IMR-90 (cell line): ENCODE results near the gene RUSF1. TPM values are rescaled to one million over a fixed set of nuclear protein-coding genes. Genes with fewer than 3 reads are reported as not detected.

Source experiments
- ATAC-seq: fragments of 200-7000 bp; cut with Tn5 transposase; 2 replicates; pipeline ENCODE4 v1.9.1; 2020; ENCODE audit warnings: low read depth, mild to moderate bottlenecking, moderate library complexity
- BruUV-seq: library from RNA; stranded (reverse); fragments of 400-500 nt; replicated peaks from 2 replicates; lab custom pipeline; 2021; lab: Mats Ljungman, UMichigan
- CTCF ChIA-PET: fragments of 300-600 bp; formaldehyde crosslinking; extraction: SDS; loops from one replicate; lab custom pipeline; 2021; ENCODE audit warnings: antibody characterized with exemption; lab: Yijun Ruan, JAX
- POLR2A ChIA-PET: fragments of 300-600 bp; sonication (Branson Sonifier 250); formaldehyde crosslinking; loops from one replicate; lab custom pipeline; 2022; ENCODE audit warnings: antibody characterized with exemption; ENCODE audit not compliant: unreplicated experiment; lab: Charles Lee
- DNase-seq: peaks from one replicate; pipeline ENCODE4 v3.0.0; 2013
- H2AFZ ChIP-seq: replicated peaks from 2 replicates; pipeline ENCODE3; 2013; ENCODE audit warnings: low read length, mild to moderate bottlenecking; ENCODE audit not compliant: poor library complexity
- H2AK5ac ChIP-seq: 2 replicates; pipeline ENCODE4 v1.6.1; 2013; ENCODE audit warnings: low read depth, low read length, inconsistent platforms
- H2AK9ac ChIP-seq: replicated peaks from 2 replicates; pipeline ENCODE3; 2013; ENCODE audit warnings: mild to moderate bottlenecking, low read depth, low read length, moderate library complexity; ENCODE audit not compliant: poor library complexity
- H2BK120ac ChIP-seq: 2 replicates; pipeline ENCODE4 v1.6.1; 2013; ENCODE audit warnings: low read depth, low read length, inconsistent platforms
- H2BK15ac ChIP-seq: 3 replicates; pipeline ENCODE4 v1.6.1; 2013; ENCODE audit warnings: low read depth, low read length, inconsistent platforms
- H2BK20ac ChIP-seq: 2 replicates; pipeline ENCODE4 v1.6.1; 2013; ENCODE audit warnings: low read depth, mild to moderate bottlenecking, inconsistent platforms, low read length, moderate library complexity
- H2BK5ac ChIP-seq: 2 replicates; pipeline ENCODE4 v1.6.1; 2013; ENCODE audit warnings: mild to moderate bottlenecking, low read depth, low read length, inconsistent platforms; ENCODE audit not compliant: poor library complexity, severe bottlenecking
- H3K14ac ChIP-seq: replicated peaks from 2 replicates; pipeline ENCODE4 v1.6.1; 2013; ENCODE audit warnings: low read depth, low read length, inconsistent platforms
- H3K18ac ChIP-seq: 2 replicates; pipeline ENCODE4 v1.6.1; 2013; ENCODE audit warnings: low read depth, low read length, control low read depth
- H3K23ac ChIP-seq: 2 replicates; pipeline ENCODE4 v1.6.1; 2013; ENCODE audit warnings: low read depth, low read length, inconsistent platforms
- H3K27ac ChIP-seq: 2 replicates; pipeline ENCODE4 v1.5.1; 2013; ENCODE audit warnings: mild to moderate bottlenecking, control low read depth, low read length; ENCODE audit not compliant: insufficient read depth
- H3K27me3 ChIP-seq: 2 replicates; pipeline ENCODE4 v1.6.1; 2013; ENCODE audit warnings: low read length; ENCODE audit not compliant: control insufficient read depth, insufficient read depth
- H3K36me3 ChIP-seq: 2 replicates; pipeline ENCODE4 v1.6.1; 2013; ENCODE audit warnings: low read length, mixed read lengths; ENCODE audit not compliant: control insufficient read depth, insufficient read depth
- H3K4ac ChIP-seq: 2 replicates; pipeline ENCODE4 v1.6.1; 2013; ENCODE audit warnings: low read depth, low read length, inconsistent platforms
- H3K4me1 ChIP-seq: 2 replicates; pipeline ENCODE4 v1.6.1; 2013; ENCODE audit warnings: low read length, mixed read lengths; ENCODE audit not compliant: control insufficient read depth, insufficient read depth
- H3K4me2 ChIP-seq: 2 replicates; pipeline ENCODE4 v1.6.1; 2013; ENCODE audit warnings: low read depth, mild to moderate bottlenecking, control low read depth, low read length, moderate library complexity
- H3K4me3 ChIP-seq: 2 replicates; pipeline ENCODE4 v1.5.1; 2013; ENCODE audit warnings: low read depth, mild to moderate bottlenecking, control low read depth, low read length, moderate library complexity; ENCODE audit not compliant: insufficient read depth
- H3K56ac ChIP-seq: 2 replicates; pipeline ENCODE4 v1.6.1; 2013; ENCODE audit warnings: low read length, inconsistent platforms; ENCODE audit not compliant: insufficient read depth; ENCODE audit errors: extremely low read depth
- H3K79me1 ChIP-seq, 2 experiments: 2 replicates each; pipeline ENCODE4 v1.6.1; 2013; ENCODE audit warnings: low read length in 2 of 2, inconsistent platforms in 1 of 2, low read depth in 1 of 2
- H3K9ac ChIP-seq: 2 replicates; pipeline ENCODE4 v1.6.1; 2013; ENCODE audit warnings: low read depth, low read length, control low read depth
- H3K9me1 ChIP-seq: 2 replicates; pipeline ENCODE4 v1.6.1; 2013; ENCODE audit warnings: low read length, inconsistent platforms; ENCODE audit not compliant: insufficient read depth
- H3K9me3 ChIP-seq: 2 replicates; pipeline ENCODE4 v1.6.1; 2013; ENCODE audit warnings: low read length; ENCODE audit not compliant: control insufficient read depth, insufficient read depth
- H4K20me1 ChIP-seq: 2 replicates; pipeline ENCODE4 v1.6.1; 2013; ENCODE audit warnings: low read length, inconsistent platforms; ENCODE audit not compliant: insufficient read depth
- H4K5ac ChIP-seq: 2 replicates; pipeline ENCODE4 v1.6.1; 2013; ENCODE audit warnings: mild to moderate bottlenecking, low read depth, low read length, control low read depth
- H4K8ac ChIP-seq, 2 experiments: 2 replicates each; pipeline ENCODE4 v1.6.1; 2013; ENCODE audit warnings: low read depth in 2 of 2, low read length in 2 of 2, control low read depth in 1 of 2, inconsistent platforms in 1 of 2
- H4K91ac ChIP-seq: 2 replicates; pipeline ENCODE4 v1.6.1; 2013; ENCODE audit warnings: low read depth, low read length, inconsistent platforms; ENCODE audit not compliant: insufficient read depth
- BHLHE40 ChIP-seq: fragments of 150-350 bp; IDR thresholded peaks from 2 replicates; pipeline ENCODE4 v1.6.1; 2016; ENCODE audit warnings: mild to moderate bottlenecking, low read depth, low read length
- CEBPB ChIP-seq: IDR thresholded peaks from 2 replicates; pipeline ENCODE4 v1.6.1; 2012; ENCODE audit warnings: low read depth, low read length, improper control_type of control experiment
- CHD1 ChIP-seq: IDR thresholded peaks from 2 replicates; pipeline ENCODE4 v1.6.1; 2012; ENCODE audit warnings: low read depth, low read length, improper control_type of control experiment
- CTCF ChIP-seq: conservative IDR thresholded peaks from 2 replicates; pipeline ENCODE4 v1.5.1; 2012; ENCODE audit warnings: mild to moderate bottlenecking, low read depth, low read length, improper control_type of control experiment
- ELK1 ChIP-seq: fragments of 150-350 bp; IDR thresholded peaks from 2 replicates; pipeline ENCODE4 v1.6.1; 2016; ENCODE audit warnings: low read depth, mild to moderate bottlenecking, low read length, moderate library complexity, borderline replicate concordance
- FOS ChIP-seq: fragments of 150-350 bp; IDR thresholded peaks from 2 replicates; pipeline ENCODE4 v1.6.1; 2016; ENCODE audit warnings: low read depth, low read length
- MAFK ChIP-seq: IDR thresholded peaks from 2 replicates; pipeline ENCODE4 v1.6.1; 2012; ENCODE audit warnings: low read depth, low read length, improper control_type of control experiment
- MAZ ChIP-seq: IDR thresholded peaks from 2 replicates; pipeline ENCODE4 v1.6.1; 2012; ENCODE audit warnings: low read depth, mild to moderate bottlenecking, low read length, improper control_type of control experiment, moderate library complexity, borderline replicate concordance
- MXI1 ChIP-seq: IDR thresholded peaks from 2 replicates; pipeline ENCODE4 v1.6.1; 2012; ENCODE audit warnings: low read depth, mild to moderate bottlenecking, low read length, moderate library complexity, borderline replicate concordance
- NFE2L2 ChIP-seq: fragments of 150-350 bp; IDR thresholded peaks from 2 replicates; pipeline ENCODE4 v1.6.1; 2016; ENCODE audit warnings: low read depth, mild to moderate bottlenecking, low read length
- POLR2A ChIP-seq: IDR thresholded peaks from 2 replicates; pipeline ENCODE4 v1.6.1; 2012; ENCODE audit warnings: mild to moderate bottlenecking, low read depth, low read length
- RAD21 ChIP-seq: IDR thresholded peaks from 2 replicates; pipeline ENCODE4 v1.6.1; 2012; ENCODE audit warnings: low read length, improper control_type of control experiment
- RCOR1 ChIP-seq: IDR thresholded peaks from 2 replicates; pipeline ENCODE4 v1.6.1; 2012; ENCODE audit warnings: mild to moderate bottlenecking, low read length, improper control_type of control experiment; ENCODE audit not compliant: insufficient replicate concordance
- RFX5 ChIP-seq: IDR thresholded peaks from 2 replicates; pipeline ENCODE4 v1.8.0; 2012; ENCODE audit warnings: low read depth, mild to moderate bottlenecking, low read length, moderate library complexity
- SMC3 ChIP-seq: fragments of 150-350 bp; IDR thresholded peaks from 2 replicates; pipeline ENCODE4 v1.6.1; 2016; ENCODE audit warnings: low read depth, mild to moderate bottlenecking, antibody characterized with exemption, low read length, moderate library complexity
- USF2 ChIP-seq: fragments of 150-350 bp; IDR thresholded peaks from 2 replicates; pipeline ENCODE4 v1.6.1; 2017; ENCODE audit warnings: mild to moderate bottlenecking, antibody characterized with exemption, low read length, low read depth
- WGBS, 2 experiments: methylation state at CpG; one replicate each; pipeline versions ENCODE4 v1.1.5 to v1.1.7; 2013; ENCODE audit warnings: missing lambda C conversion rate in 2 of 2; ENCODE audit not compliant: insufficient read length in 1 of 2; ENCODE audit errors: extremely low coverage in 2 of 2; 5-methylcytosine and 5-hydroxymethylcytosine counted together
- dilution Hi-C: fragments of 300-500 bp; cut with HindIII; formaldehyde crosslinking; loops from one replicate; pipeline ENCODE4 v1.14.3; 2018; ENCODE audit warnings: low sequenced_read_pairs; ENCODE audit not compliant: unreplicated experiment
- in situ Hi-C: fragments of 300-500 bp; cut with MboI; formaldehyde crosslinking; loops from 3 replicates; pipeline ENCODE4 v1.14.3; 2019; ENCODE audit warnings: low sequenced_read_pairs, inconsistent platforms, mixed read lengths
- intact Hi-C: fragments of 100-400 bp; cut with micrococcal nuclease; formaldehyde crosslinking; loops from 2 replicates; pipeline ENCODE4 v1.10.0; 2022
- polyA plus RNA-seq, 3 experiments: library from polyadenylated mRNA; depleted of rRNA; stranded (reverse); fragments of >200 nt; gene quantifications; 2 replicates each; pipeline ENCODE4 v1.2.3, GENCODE V29; 2012; ENCODE audit warnings: low replicate concordance in 1 of 3
- total RNA-seq: library from RNA; depleted of rRNA; stranded (reverse); fragments of >200 nt; gene quantifications from 2 replicates; pipeline ENCODE4 v1.2.3, GENCODE V29; 2012

The RUSF1 gene
- total and polyA plus RNA-seq, 2 of the 4 experiments (the other 2 are of a cell fraction) = 22.9 to 65.0 TPM

GRCh38 chr16:31525113-31525512 lies 16.9 kb upstream of the RUSF1 start:
- H2AK9ac ChIP-seq = no peak overlapping the region
- POLR2A ChIA-PET = no interaction called here
- no peak overlapping the region for H4K91ac ChIP-seq
- peaks cover 4% of the 10 kb centered on the region; the same call in 1 of the 2 replicates for H3K4me1 ChIP-seq
- no peak overlapping the region for H2BK15ac ChIP-seq
- H3K27ac ChIP-seq = no peak overlapping the region
- H3K9ac ChIP-seq = no peak overlapping the region
- H4K20me1 ChIP-seq = no peaks in the 10 kb centered on the region
- dilution Hi-C loops = no loop called here
- CTCF ChIA-PET = no interaction called here
- no peak overlapping the region for H3K23ac ChIP-seq
- no peak overlapping the region for H3K4me3 ChIP-seq
- no peak overlapping the region for H2BK20ac ChIP-seq
- no peak overlapping the region for H3K14ac ChIP-seq
- WGBS, 2 experiments = 82% methylated on average over 2 of the region's 3 CpGs; no CpG with 5 or more reads in 1 of the 2 experiments
- no peak overlapping the region for H3K56ac ChIP-seq
- H3K27me3 ChIP-seq = peaks cover 23% of the 10 kb centered on the region
- H3K79me1 ChIP-seq = no peaks in the 10 kb centered on the region
- H3K36me3 ChIP-seq = no peaks in the 10 kb centered on the region
- in situ Hi-C loops = no loop called here
- intact Hi-C loops = no loop called here
- ATAC-seq (no peak), DNase-seq (no peak)
- no peak overlapping the region for H3K4ac ChIP-seq
- no peaks in the 10 kb centered on the region for H3K9me3 ChIP-seq
- H2AK5ac ChIP-seq = no peak overlapping the region
- no peak overlapping the region for H2BK5ac ChIP-seq
- no peaks in the 10 kb centered on the region for H3K9me1 ChIP-seq
- H2BK120ac ChIP-seq = no peak overlapping the region
- H4K8ac ChIP-seq = no peak overlapping the region
- BruUV-seq = no TSS peak
- H2AFZ ChIP-seq = no peak overlapping the region
- no peak overlapping the region for H3K18ac ChIP-seq
- TF ChIP-seq MAZ (no peak), BHLHE40 (no peak), ELK1 (no peak), MAFK (no peak), CTCF (no peak), USF2 (no peak), RFX5 (no peak), RAD21 (no peak), RCOR1 (no peak), POLR2A (no peak), NFE2L2 (no peak), CHD1 (no peak), MXI1 (no peak), CEBPB (no peak), SMC3 (no peak), FOS (no peak)
- no peak overlapping the region for H4K5ac ChIP-seq
- no peak overlapping the region for H3K4me2 ChIP-seq
